OCI-LY7 (cell line): ENCODE results near the gene UNC5B. TPM values are rescaled to one million over a fixed set of nuclear protein-coding genes. Genes with fewer than 3 reads are reported as not detected.

Source experiments
- BruUV-seq: library from RNA; stranded (reverse); fragments of 400-500 nt; replicated peaks from 2 replicates; lab custom pipeline; 2021; lab: Mats Ljungman, UMichigan
- CTCF ChIA-PET: fragments of 300-600 bp; sonication (Branson Sonifier 250); formaldehyde crosslinking; loops from one replicate; lab custom pipeline; 2022; ENCODE audit warnings: antibody characterized with exemption; ENCODE audit not compliant: unreplicated experiment; lab: Charles Lee
- POLR2A ChIA-PET: fragments of 300-600 bp; sonication (Branson Sonifier 250); formaldehyde crosslinking; loops from one replicate; lab custom pipeline; 2022; ENCODE audit warnings: antibody characterized with exemption; lab: Charles Lee
- DNase-seq: peaks from one replicate; pipeline ENCODE4 v3.0.0-alpha.2; 2015; ENCODE audit warnings: low spot score
- H2AFZ ChIP-seq: fragments of 200-600 bp; sonication (generic), shearing (Covaris generic); 2 replicates; pipeline ENCODE4 v1.6.1; 2014; ENCODE audit warnings: mild to moderate bottlenecking, antibody characterized with exemption, low read length, moderate library complexity
- H3K27ac ChIP-seq: fragments of 200-600 bp; sonication (generic); 2 replicates; pipeline ENCODE4 v1.5.1; 2014; ENCODE audit warnings: mixed run types, low read depth, mild to moderate bottlenecking, moderate library complexity, low read length, inconsistent platforms; ENCODE audit not compliant: poor library complexity, severe bottlenecking
- H3K36me3 ChIP-seq: fragments of 200-600 bp; sonication (generic); 2 replicates; pipeline ENCODE4 v1.6.1; 2014; ENCODE audit warnings: mild to moderate bottlenecking, antibody characterized with exemption, low read length, moderate library complexity, mixed read lengths; ENCODE audit not compliant: insufficient read depth
- H3K4me1 ChIP-seq: fragments of 200-600 bp; sonication (generic); 2 replicates; pipeline ENCODE4 v1.5.1; 2014; ENCODE audit warnings: mild to moderate bottlenecking, low read length; ENCODE audit not compliant: insufficient read depth, poor library complexity, severe bottlenecking
- H3K4me2 ChIP-seq: fragments of 200-600 bp; sonication (generic); 2 replicates; pipeline ENCODE4 v1.6.1; 2014; ENCODE audit warnings: mild to moderate bottlenecking, low read length
- H3K4me3 ChIP-seq: fragments of 200-600 bp; sonication (generic); 2 replicates; pipeline ENCODE4 v1.5.1; 2014; ENCODE audit warnings: mild to moderate bottlenecking, low read depth, low read length; ENCODE audit not compliant: poor library complexity, severe bottlenecking
- H3K79me2 ChIP-seq: fragments of 200-600 bp; sonication (generic); 2 replicates; pipeline ENCODE4 v1.6.1; 2016; ENCODE audit warnings: low read depth, mild to moderate bottlenecking, low read length, moderate library complexity, mixed read lengths; ENCODE audit not compliant: insufficient read depth
- H3K9me2 ChIP-seq: fragments of 200-600 bp; sonication (generic); 2 replicates; pipeline ENCODE4 v1.6.1; 2016; ENCODE audit warnings: mild to moderate bottlenecking, low read length, mixed read lengths; ENCODE audit not compliant: insufficient read depth
- H3K9me3 ChIP-seq: fragments of 200-600 bp; sonication (generic); 2 replicates; pipeline ENCODE4 v1.6.1; 2014; ENCODE audit warnings: mild to moderate bottlenecking, mixed run types, low read length, mixed read lengths
- H4K20me1 ChIP-seq: fragments of 200-600 bp; sonication (generic); 2 replicates; pipeline ENCODE4 v1.6.1; 2014; ENCODE audit warnings: mild to moderate bottlenecking, antibody characterized with exemption, low read length, moderate library complexity, mixed read lengths; ENCODE audit not compliant: insufficient read depth
- EZH2phosphoT487 ChIP-seq: fragments of 200-600 bp; sonication (generic); IDR thresholded peaks from 2 replicates; pipeline ENCODE4 v1.6.1; 2018; ENCODE audit warnings: low read depth, borderline replicate concordance, mild to moderate bottlenecking, mixed run types, antibody characterized with exemption, low read length, moderate library complexity, mixed read lengths
- intact Hi-C: fragments of 100-400 bp; cut with micrococcal nuclease; formaldehyde crosslinking; loops from one replicate; pipeline ENCODE4 v1.10.0; 2022; ENCODE audit not compliant: unreplicated experiment
- total RNA-seq, 2 experiments: library from RNA; depleted of rRNA in 1 of 2; stranded (reverse); fragments of >200 nt in 1 of 2; shearing (Covaris generic) in 1 of 2; gene quantifications; 2 replicates each; pipeline ENCODE4 v1.2.3, GENCODE V29; 2014 to 2022
- TF ChIP-seq, protein P1 (sequence below): fragments of 200-600 bp; sonication (generic); conservative IDR thresholded peaks from 2 replicates; pipeline ENCODE4 v1.5.1; 2014; ENCODE audit warnings: mild to moderate bottlenecking, antibody characterized with exemption, low read length, moderate library complexity, mixed read lengths

The UNC5B gene
- total RNA-seq, 2 experiments from 2014 or later, result not detected

DNA sequence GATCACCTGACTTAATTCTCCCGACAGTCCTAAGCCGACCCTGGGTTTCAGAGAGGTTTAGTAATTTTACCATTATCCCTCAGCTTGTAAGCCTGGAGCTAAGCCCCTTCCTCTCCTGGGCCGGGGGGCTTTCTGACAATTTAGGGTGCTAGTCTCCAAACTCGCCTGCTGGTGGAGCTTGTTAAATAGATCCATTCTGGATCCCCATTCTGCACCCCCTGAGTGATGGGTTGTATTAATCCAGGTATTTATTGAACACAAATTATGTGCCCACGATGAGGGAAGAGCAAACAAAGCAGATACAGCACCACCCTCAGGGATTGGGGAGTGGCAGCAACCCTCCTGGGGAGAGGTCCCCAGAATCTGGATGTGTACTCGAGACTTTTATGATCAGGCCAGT lies 105.4 kb downstream of the UNC5B start:
- no TSS peak for BruUV-seq
- Histone ChIP-seq H3K36me3 (no peaks in the 10 kb centered on the region), H3K4me3 (no peak overlapping the region), H3K4me2 (no peak overlapping the region), H3K27ac (no peak overlapping the region), H3K9me3 (no peaks in the 10 kb centered on the region), H2AFZ (no peak overlapping the region), H3K79me2 (no peaks in the 10 kb centered on the region), H3K4me1 (peaks cover 18% of the 10 kb centered on the region), H4K20me1 (no peaks in the 10 kb centered on the region), H3K9me2 (no peaks in the 10 kb centered on the region)
- POLR2A ChIA-PET, result interaction anchor here (0.6 to 1.0 kb wide), 2 partner anchors 175 to 870 kb away, joined by 3 to 4 read pairs; no protein-coding TSS in a partner anchor
- no peak for DNase-seq
- intact Hi-C loops, result no loop called here
- CTCF ChIA-PET, result interaction anchor here (0.9 to 1.1 kb wide), 2 partner anchors 10 to 61 kb away, joined by 3 read pairs; no protein-coding TSS in a partner anchor
- no peak for TF ChIP-seq EZH2phosphoT487
- TF ChIP-seq, protein P1, sequence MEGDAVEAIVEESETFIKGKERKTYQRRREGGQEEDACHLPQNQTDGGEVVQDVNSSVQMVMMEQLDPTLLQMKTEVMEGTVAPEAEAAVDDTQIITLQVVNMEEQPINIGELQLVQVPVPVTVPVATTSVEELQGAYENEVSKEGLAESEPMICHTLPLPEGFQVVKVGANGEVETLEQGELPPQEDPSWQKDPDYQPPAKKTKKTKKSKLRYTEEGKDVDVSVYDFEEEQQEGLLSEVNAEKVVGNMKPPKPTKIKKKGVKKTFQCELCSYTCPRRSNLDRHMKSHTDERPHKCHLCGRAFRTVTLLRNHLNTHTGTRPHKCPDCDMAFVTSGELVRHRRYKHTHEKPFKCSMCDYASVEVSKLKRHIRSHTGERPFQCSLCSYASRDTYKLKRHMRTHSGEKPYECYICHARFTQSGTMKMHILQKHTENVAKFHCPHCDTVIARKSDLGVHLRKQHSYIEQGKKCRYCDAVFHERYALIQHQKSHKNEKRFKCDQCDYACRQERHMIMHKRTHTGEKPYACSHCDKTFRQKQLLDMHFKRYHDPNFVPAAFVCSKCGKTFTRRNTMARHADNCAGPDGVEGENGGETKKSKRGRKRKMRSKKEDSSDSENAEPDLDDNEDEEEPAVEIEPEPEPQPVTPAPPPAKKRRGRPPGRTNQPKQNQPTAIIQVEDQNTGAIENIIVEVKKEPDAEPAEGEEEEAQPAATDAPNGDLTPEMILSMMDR, result no peak; the same call in 1 of the 2 replicates

DNA sequence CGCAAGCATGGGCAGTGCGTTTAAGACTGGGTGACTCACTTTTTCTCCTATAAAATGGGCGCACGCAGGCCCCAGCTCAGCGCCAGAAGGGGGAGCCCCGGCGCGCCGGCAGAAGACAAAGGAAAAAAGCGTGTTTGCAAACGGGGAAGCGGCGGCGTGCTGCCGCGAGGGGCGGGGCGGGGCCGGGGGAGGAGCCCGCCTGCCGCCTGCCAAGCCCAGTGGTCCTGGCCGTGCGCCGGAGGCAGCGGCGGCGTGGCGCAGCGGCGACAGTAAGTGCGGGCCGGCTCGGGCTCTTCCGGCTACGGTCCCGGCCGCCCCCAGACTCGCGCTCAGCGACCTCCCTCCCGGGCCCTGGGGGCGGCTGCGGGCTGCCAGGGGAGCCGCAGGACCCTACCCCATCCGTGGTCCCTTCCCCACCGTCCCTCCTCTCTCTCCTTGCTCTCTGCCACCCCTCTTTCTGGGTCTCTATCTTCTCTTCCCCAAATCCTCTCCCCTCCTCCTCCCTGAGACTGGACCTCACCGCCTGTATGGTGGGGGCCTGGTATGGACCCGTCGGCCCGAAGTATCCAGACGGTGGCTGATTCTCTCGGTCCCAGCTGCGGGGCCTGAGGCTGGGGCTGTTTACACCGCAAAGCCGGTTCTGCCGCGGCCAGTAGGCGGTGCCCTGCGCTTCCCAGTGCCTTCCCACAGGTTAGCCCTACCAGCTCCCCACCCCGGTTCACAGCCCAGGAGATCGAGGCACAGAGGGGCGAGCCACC lies 106.9 kb downstream of the UNC5B start, which contains the start of gene SLC29A3:
TSS of gene SLC29A3 (plus strand) at position 218 of the 758 bp plus-strand sequence. CDS start at position 269, 51 bp downstream.
- Histone ChIP-seq H3K9me3 (no peaks in the 10 kb centered on the region), H3K27ac (peak within 1 kb of the TSS; percentile 12), H3K79me2 (no peaks in the 10 kb centered on the region), H3K4me3 (peak within 1 kb of the TSS; percentile 79), H3K4me1 (peaks cover 24% of the 10 kb centered on the region), H2AFZ (peak within 1 kb of the TSS; percentile 82), H3K4me2 (peak within 1 kb of the TSS; percentile 81), H3K36me3 (peaks cover 6% of the 10 kb centered on the region; the same call in 1 of the 2 replicates), H3K9me2 (no peaks in the 10 kb centered on the region), H4K20me1 (no peaks in the 10 kb centered on the region)
- intact Hi-C loops, result loop anchor here (1.0 kb wide), 3 partner anchors 58 to 389 kb away; no protein-coding TSS in a partner anchor
- no TSS peak for BruUV-seq
- TF ChIP-seq, protein P1, result peak; percentile 79
- no peak for TF ChIP-seq EZH2phosphoT487
- CTCF ChIA-PET, result interaction anchor here (0.6 to 1.1 kb wide), 10 partner anchors 9 to 806 kb away, joined by 3 to 5 read pairs (median 3); no protein-coding TSS in a partner anchor
- peak; percentile 90 for DNase-seq
- POLR2A ChIA-PET, result interaction anchor here (0.6 to 1.9 kb wide), 9 partner anchors 9 to 383 kb away, joined by 3 to 9 read pairs (median 4); no protein-coding TSS in a partner anchor
